Right atrium auricular region (tissue), 2 donors: ENCODE data around the gene BCAR3. TPM values are rescaled to one million over a fixed set of nuclear protein-coding genes. Genes with fewer than 3 reads are reported as not detected.

Experiments
- DNase-seq: peaks from one replicate; pipeline ENCODE4 v3.0.0-alpha.2; 2019; ENCODE audit warnings: low spot score
- H3K27ac ChIP-seq, 2 donors: fragments of 200-600 bp; sonication (generic); 1 replicate in 1 of 2; 2 replicates in 1 of 2; pipeline ENCODE4 v1.5.1; 2016 to 2019
- H3K27me3 ChIP-seq, 2 donors: fragments of 200-600 bp; sonication (generic); one replicate each; pipeline versions ENCODE4 v1.5.1 to v1.6.0; 2017 to 2019
- H3K36me3 ChIP-seq: fragments of 200-600 bp; sonication (generic); one replicate; pipeline ENCODE4 v1.5.1; 2016
- H3K4me1 ChIP-seq, 2 donors: fragments of 200-600 bp; sonication (generic); one replicate each; pipeline versions ENCODE4 v1.5.1 to v1.6.0; 2017 to 2019
- H3K4me3 ChIP-seq, 2 donors: fragments of 200-600 bp; sonication (generic); 1 replicate in 1 of 2; 2 replicates in 1 of 2; pipeline ENCODE4 v1.5.1; 2017 to 2019; ENCODE audit warnings: mild to moderate bottlenecking in 1 of 2, moderate library complexity in 1 of 2
- H3K9me3 ChIP-seq, 2 donors: fragments of 200-600 bp; sonication (generic); one replicate each; pipeline ENCODE4 v1.5.1; 2019
- total RNA-seq, 2 donors: library from RNA; depleted of rRNA; stranded (reverse); fragments of >200 nt; gene quantifications; one replicate each; pipeline ENCODE4 v1.1.0, GENCODE V29; 2016
- TF ChIP-seq, protein P1 (sequence below), 2 donors: fragments of 200-600 bp; sonication (generic); IDR thresholded peaks; one replicate each; pipeline ENCODE4 v1.5.1; 2019; ENCODE audit warnings: antibody characterized with exemption in 2 of 2

Gene BCAR3
- total RNA-seq, 2 donors from 2014 or later: 12.7 to 19.3 TPM

DNA sequence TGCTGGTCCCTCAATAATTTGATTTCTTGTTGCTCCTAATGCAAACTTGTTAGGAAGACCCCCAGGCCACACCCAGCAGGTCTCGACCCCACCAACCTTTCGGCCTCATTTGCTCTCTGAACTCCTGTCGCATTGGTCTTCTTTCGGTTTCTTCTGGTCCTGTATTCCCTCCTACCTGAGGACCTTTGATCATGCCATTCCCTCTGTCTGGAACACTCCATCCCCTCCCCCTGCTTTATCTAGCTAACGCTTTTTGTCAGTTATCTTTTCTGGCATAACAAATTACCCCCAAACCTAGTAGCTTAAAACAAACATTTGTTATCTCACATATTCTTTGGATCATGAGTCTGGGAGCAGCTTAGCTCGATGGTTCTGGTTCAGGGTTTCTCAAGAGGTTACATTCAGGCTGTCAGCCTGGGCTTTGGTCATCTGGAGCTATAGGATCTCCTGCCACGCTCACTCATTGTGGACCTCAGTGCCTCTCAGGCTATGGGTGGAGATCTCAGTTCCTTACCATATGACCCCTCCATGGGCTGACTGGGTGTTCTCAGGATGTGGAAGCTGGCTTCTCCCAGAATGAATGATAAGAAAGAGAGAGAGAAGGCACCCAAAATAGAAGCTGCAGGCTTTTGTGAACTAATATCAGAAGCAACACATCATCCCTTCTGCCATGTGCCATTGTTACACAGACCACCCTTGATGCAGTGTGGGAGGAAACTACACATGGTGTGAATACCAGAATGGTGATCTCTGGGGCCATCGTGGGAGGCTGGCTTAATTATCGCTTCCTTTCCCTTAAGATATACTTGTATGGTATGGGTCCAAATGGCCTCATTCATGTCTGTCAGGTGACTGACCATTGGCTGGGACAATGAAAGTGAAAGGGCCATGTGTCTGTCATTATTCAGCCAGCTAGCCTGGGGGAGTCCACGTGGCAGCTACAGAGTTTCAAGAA, 29.1 kb upstream of the BCAR3 start:
- H3K36me3 ChIP-seq: no peaks in the 10 kb centered on the region
- DNase-seq: no peak
- TF ChIP-seq, protein P1, sequence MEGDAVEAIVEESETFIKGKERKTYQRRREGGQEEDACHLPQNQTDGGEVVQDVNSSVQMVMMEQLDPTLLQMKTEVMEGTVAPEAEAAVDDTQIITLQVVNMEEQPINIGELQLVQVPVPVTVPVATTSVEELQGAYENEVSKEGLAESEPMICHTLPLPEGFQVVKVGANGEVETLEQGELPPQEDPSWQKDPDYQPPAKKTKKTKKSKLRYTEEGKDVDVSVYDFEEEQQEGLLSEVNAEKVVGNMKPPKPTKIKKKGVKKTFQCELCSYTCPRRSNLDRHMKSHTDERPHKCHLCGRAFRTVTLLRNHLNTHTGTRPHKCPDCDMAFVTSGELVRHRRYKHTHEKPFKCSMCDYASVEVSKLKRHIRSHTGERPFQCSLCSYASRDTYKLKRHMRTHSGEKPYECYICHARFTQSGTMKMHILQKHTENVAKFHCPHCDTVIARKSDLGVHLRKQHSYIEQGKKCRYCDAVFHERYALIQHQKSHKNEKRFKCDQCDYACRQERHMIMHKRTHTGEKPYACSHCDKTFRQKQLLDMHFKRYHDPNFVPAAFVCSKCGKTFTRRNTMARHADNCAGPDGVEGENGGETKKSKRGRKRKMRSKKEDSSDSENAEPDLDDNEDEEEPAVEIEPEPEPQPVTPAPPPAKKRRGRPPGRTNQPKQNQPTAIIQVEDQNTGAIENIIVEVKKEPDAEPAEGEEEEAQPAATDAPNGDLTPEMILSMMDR (IDR thresholded peaks at IDR 0.05): no peak
- H3K4me1 ChIP-seq: peaks cover 0 to 32% of the 10 kb centered on the region in 2 donors
- no peak overlapping the region for H3K27ac ChIP-seq
- no peaks in the 10 kb centered on the region for H3K27me3 ChIP-seq
- H3K4me3 ChIP-seq: no peak overlapping the region
- H3K9me3 ChIP-seq: no peaks in the 10 kb centered on the region

DNA sequence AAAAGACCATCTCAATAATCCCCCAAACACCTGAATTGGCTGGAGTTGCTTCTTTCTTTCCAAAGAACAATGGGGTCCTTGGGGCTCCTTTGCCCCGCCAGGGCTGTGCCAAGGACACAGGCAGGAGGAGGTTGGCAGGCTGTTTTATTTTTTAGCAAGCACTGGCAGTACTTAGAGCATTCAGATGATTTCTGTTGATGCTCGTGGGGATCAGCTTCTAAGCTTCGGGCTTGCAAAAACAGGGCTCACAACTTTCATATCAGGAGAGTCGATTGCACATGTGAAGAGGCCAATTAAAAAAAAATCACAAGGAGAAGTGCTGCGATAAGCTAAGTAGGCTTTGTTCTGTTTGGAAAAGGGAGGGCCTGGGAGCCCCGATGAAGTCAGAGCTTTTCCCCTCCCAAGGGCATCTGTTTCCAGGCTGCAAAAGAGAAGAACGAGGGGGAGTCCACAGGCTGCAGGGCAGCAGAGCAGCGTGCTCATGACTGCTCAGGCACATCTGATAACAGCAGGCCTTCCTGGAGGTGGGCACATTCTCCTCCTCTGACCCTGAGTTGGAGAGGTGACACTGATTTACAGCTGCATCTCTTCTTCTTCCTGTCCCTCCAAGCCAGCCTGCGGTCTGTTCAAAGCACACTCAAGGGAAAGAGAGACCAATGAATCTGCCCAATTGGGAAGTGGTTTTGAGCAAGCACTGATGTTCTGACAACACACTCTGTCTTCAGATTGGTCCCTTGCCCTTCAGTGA, 27.3 kb upstream of the BCAR3 start:
- Histone ChIP-seq H3K4me3 (no peak overlapping the region), H3K36me3 (no peaks in the 10 kb centered on the region), H3K27ac (peak overlapping the region in 1 of 2 donors; percentile 37), H3K27me3 (no peaks in the 10 kb centered on the region), H3K9me3 (no peaks in the 10 kb centered on the region), H3K4me1 (peaks cover 0 to 26% of the 10 kb centered on the region in 2 donors)
- DNase-seq: no peak
- TF ChIP-seq, protein P1 (IDR thresholded peaks at IDR 0.05): no peak

DNA sequence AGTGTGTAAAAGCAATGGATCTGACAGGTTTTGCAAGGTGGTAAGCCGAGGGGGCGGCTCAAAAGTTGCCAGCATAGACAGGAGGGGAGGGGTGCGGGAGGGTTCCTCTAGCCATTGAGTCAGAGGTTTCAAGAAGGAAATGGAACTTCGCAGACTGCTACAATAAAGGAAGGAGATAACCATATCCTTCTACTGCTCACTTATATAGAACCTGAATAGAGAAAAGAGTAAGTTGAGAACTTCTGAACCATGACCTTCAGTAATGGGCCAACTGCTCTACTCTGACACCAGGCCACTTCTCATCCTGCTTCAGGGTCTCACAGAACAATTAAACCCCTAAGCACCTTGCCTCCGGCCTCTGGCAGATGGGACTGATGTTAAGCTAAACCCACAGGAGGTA, 26.3 kb upstream of the BCAR3 start:
- no peak for DNase-seq

DNA sequence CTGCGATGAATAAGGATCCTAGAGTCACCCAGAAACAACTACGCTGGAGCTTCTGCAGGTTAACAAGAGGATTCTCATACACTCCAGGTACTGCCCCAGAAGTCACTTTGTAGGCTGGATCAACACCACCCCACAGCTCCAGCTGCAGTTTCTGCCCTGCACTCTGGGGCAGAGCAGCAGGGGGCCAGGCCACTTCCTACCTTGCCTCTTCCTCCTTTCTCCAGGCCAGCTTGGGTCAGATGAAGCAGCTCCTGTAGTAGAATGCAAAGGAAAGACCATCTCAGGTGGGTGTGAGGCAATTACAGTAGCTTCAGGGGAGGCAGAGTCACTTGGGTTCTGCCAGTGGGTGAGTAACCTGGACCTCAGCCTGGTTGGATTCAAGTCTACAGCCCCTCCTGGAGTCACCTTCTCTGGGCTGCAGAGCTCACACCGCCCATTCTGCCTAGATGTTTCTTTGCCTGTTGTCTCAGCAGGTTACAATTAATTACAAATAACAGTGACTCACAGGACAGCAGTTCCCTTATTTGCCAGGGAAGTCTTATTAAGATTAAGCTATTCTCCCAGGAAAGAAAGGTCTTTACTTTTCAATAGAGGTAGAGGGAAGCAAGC, 24.4 kb upstream of the BCAR3 start:
- no peaks in the 10 kb centered on the region for H3K27me3 ChIP-seq
- H3K4me1 ChIP-seq: peaks cover 0 to 43% of the 10 kb centered on the region in 2 donors
- no peaks in the 10 kb centered on the region for H3K36me3 ChIP-seq
- TF ChIP-seq, protein P1 (IDR thresholded peaks at IDR 0.05): no peak
- no peak overlapping the region for H3K4me3 ChIP-seq
- no peaks in the 10 kb centered on the region for H3K9me3 ChIP-seq
- H3K27ac ChIP-seq: no peak overlapping the region
- DNase-seq: no peak

More for the DNA sequence above, 26.3 kb upstream of the BCAR3 start:
- no peaks in the 10 kb centered on the region for H3K27me3 ChIP-seq
- no peak overlapping the region for H3K27ac ChIP-seq
- TF ChIP-seq, protein P1 (IDR thresholded peaks at IDR 0.05): no peak
- peaks cover 0 to 29% of the 10 kb centered on the region in 2 donors for H3K4me1 ChIP-seq
- no peaks in the 10 kb centered on the region for H3K9me3 ChIP-seq
- no peaks in the 10 kb centered on the region for H3K36me3 ChIP-seq
- H3K4me3 ChIP-seq: no peak overlapping the region

DNA sequence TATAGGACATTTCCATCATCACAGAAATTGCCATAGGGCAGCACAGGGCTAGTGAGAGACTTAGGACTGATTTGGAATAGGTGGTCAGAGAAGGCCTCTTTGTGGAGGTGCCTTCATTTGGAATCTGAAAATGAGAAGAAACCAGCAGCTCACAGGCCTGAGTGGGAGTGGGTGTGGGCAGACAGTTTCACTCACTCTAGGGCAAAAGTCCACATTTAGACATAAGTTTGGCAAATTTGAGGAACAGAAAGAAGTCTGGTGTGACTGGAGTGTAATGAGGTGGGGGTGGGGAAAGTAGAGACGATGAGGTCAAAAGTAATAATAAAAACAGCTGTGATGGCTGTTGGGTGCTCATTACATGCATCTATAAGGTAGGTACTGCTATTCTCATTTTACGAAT, 22.4 kb upstream of the BCAR3 start:
- Histone ChIP-seq H3K36me3 (no peaks in the 10 kb centered on the region), H3K9me3 (no peaks in the 10 kb centered on the region), H3K4me3 (no peak overlapping the region), H3K4me1 (peaks cover 0 to 30% of the 10 kb centered on the region in 2 donors), H3K27me3 (no peaks in the 10 kb centered on the region), H3K27ac (no peak overlapping the region)
- TF ChIP-seq, protein P1 (IDR thresholded peaks at IDR 0.05): no peak
- no peak for DNase-seq
